K562 (cell line): ENCODE measurements around the gene MRPL10. TPM values are rescaled to one million over a fixed set of nuclear protein-coding genes. Genes with fewer than 3 reads are reported as not detected.

Experiments used
- ATAC-seq: fragments of 200-7000 bp; cut with Tn5 transposase; 3 replicates; pipeline ENCODE4 v1.9.1; 2020; ENCODE audit warnings: moderate library complexity
- BruUV-seq: library from RNA; stranded (reverse); fragments of 400-500 nt; replicated peaks from 2 replicates; lab custom pipeline; 2021; lab: Mats Ljungman, UMichigan
- CTCF ChIA-PET: fragments of 300-600 bp; formaldehyde crosslinking; extraction: SDS; loops from one replicate; lab custom pipeline; 2021; ENCODE audit warnings: low intra/inter-chr PET ratio; lab: Yijun Ruan, JAX
- POLR2A ChIA-PET: fragments of 300-600, 350-650 bp; sonication (Branson Sonifier 250); formaldehyde crosslinking; extraction: SDS; loops from one replicate; lab custom pipeline; 2021; ENCODE audit warnings: antibody characterized with exemption, inconsistent platforms; lab: Yijun Ruan, JAX
- DNase-seq, 4 experiments: peaks; one replicate each; pipeline versions ENCODE4 v3.0.0 to v3.0.0-alpha.2; 2011 to 2018; ENCODE audit warnings: low spot score in 3 of 4, mixed read lengths in 3 of 4; ENCODE audit errors: extremely low read depth in 1 of 4
- FAIRE-seq: peaks from 2 replicates; lab custom pipeline; 2011; peaks lifted over from hg19 to GRCh38; lab: Jason Lieb, UNC
- H2AFZ ChIP-seq: 2 replicates; pipeline ENCODE4 v1.6.0; 2011; ENCODE audit warnings: low read depth, low read length, control low read depth, inconsistent platforms
- H3K27ac ChIP-seq: fragments of 200-600 bp; 3 replicates; pipeline ENCODE4 v1.8.0; 2011; ENCODE audit warnings: low read depth, mild to moderate bottlenecking, control low read depth, inconsistent platforms, low read length, moderate library complexity, mixed read lengths; ENCODE audit errors: extremely low read depth
- H3K27me3 ChIP-seq, 2 experiments: fragments of 300-600 bp in 1 of 2; 2 replicates in 1 of 2; 3 replicates in 1 of 2; pipeline versions ENCODE4 v1.6.0 to v1.8.0; 2011; ENCODE audit warnings: inconsistent platforms in 2 of 2, low read length in 2 of 2, mild to moderate bottlenecking in 1 of 2, mixed read lengths in 1 of 2, moderate library complexity in 1 of 2; ENCODE audit not compliant: control insufficient read depth in 2 of 2, insufficient read depth in 2 of 2
- H3K36me3 ChIP-seq: fragments of 300-600 bp; 3 replicates; pipeline ENCODE4 v1.8.0; 2011; ENCODE audit warnings: mild to moderate bottlenecking, low read length, inconsistent platforms; ENCODE audit not compliant: control insufficient read depth, insufficient read depth
- H3K4me1 ChIP-seq, 2 experiments: fragments of 200-600 bp in 1 of 2; replicated peaks in 1 of 2; 2 replicates in 1 of 2; 3 replicates in 1 of 2; pipeline versions ENCODE4 v1.5.1 to v1.8.0; 2011; ENCODE audit warnings: inconsistent platforms in 2 of 2, low read length in 2 of 2, mild to moderate bottlenecking in 1 of 2, mixed read lengths in 1 of 2, moderate library complexity in 1 of 2; ENCODE audit not compliant: control insufficient read depth in 2 of 2, insufficient read depth in 2 of 2
- H3K4me2 ChIP-seq: 2 replicates; pipeline ENCODE4 v1.6.1; 2011; ENCODE audit warnings: low read length, control low read depth, inconsistent platforms, mixed read lengths; ENCODE audit not compliant: insufficient read depth
- H3K4me3 ChIP-seq: fragments of 200-600 bp; sonication (generic), shearing (Covaris generic); 2 replicates; pipeline ENCODE4 v1.5.1; 2016; ENCODE audit warnings: control low read depth, inconsistent platforms
- H3K79me2 ChIP-seq: fragments of 200-600 bp; 3 replicates; pipeline ENCODE4 v1.8.0; 2011; ENCODE audit warnings: low read length, inconsistent platforms; ENCODE audit not compliant: control insufficient read depth, insufficient read depth
- H3K9ac ChIP-seq, 2 experiments: 2 replicates each; pipeline versions ENCODE4 v1.6.0 to v1.6.1; 2011; ENCODE audit warnings: low read depth in 2 of 2, low read length in 2 of 2, control low read depth in 1 of 2, inconsistent platforms in 1 of 2, mild to moderate bottlenecking in 1 of 2, mixed read lengths in 1 of 2; ENCODE audit not compliant: insufficient read depth in 1 of 2
- H3K9me1 ChIP-seq: one replicate; pipeline ENCODE4 v1.6.0; 2011; ENCODE audit warnings: inconsistent platforms, mild to moderate bottlenecking, low read length, moderate library complexity; ENCODE audit not compliant: control insufficient read depth, insufficient read depth
- H3K9me3 ChIP-seq: replicated peaks from 2 replicates; pipeline ENCODE4 v1.5.1; 2011; ENCODE audit warnings: low read depth, low read length, inconsistent platforms; ENCODE audit not compliant: control insufficient read depth, insufficient read depth
- H4K20me1 ChIP-seq: replicated peaks from 2 replicates; pipeline ENCODE4 v1.6.1; 2011; ENCODE audit warnings: low read length, inconsistent platforms, mixed read lengths; ENCODE audit not compliant: control insufficient read depth, insufficient read depth
- E2F6 ChIP-seq, 2 experiments: IDR thresholded peaks; 2 replicates each; pipeline ENCODE4 v1.6.1; 2011; ENCODE audit warnings: borderline replicate concordance in 1 of 2, control low read depth in 1 of 2, low read depth in 1 of 2, low read length in 1 of 2, mild to moderate bottlenecking in 1 of 2, mixed read lengths in 1 of 2, moderate library complexity in 1 of 2; ENCODE audit not compliant: insufficient read depth in 1 of 2, insufficient read length in 1 of 2, poor library complexity in 1 of 2, severe bottlenecking in 1 of 2; ENCODE audit errors: extremely low read depth in 1 of 2
- EHMT2 ChIP-seq: fragments of 450-650 bp; IDR thresholded peaks from 2 replicates; pipeline ENCODE4 v1.6.1; 2018; ENCODE audit warnings: antibody characterized with exemption
- PTTG1 ChIP-seq: fragments of 450-650 bp; IDR thresholded peaks from 2 replicates; pipeline ENCODE4 v1.6.1; 2016; ENCODE audit warnings: low read depth, mild to moderate bottlenecking, missing genetic modification characterization, missing compliant biosample characterization
- RUNX1 ChIP-seq: sonication (generic); IDR thresholded peaks from 2 replicates; pipeline ENCODE4 v1.6.1; 2016; ENCODE audit warnings: antibody characterized with exemption, low read depth
- TCF7L2 ChIP-seq: fragments of 150-350 bp; IDR thresholded peaks from 2 replicates; pipeline ENCODE4 v1.6.1; 2016; ENCODE audit warnings: low read depth, mild to moderate bottlenecking, low read length, moderate library complexity
- TSC22D4 ChIP-seq: fragments of 450-650 bp; IDR thresholded peaks from 2 replicates; pipeline ENCODE4 v1.6.1; 2016; ENCODE audit warnings: missing genetic modification characterization, missing biosample characterization, control low read depth
- WHSC1 ChIP-seq: IDR thresholded peaks from one replicate; pipeline ENCODE4 v1.6.1; 2012; ENCODE audit warnings: low read length, control low read depth, inconsistent platforms
- ZBTB5 ChIP-seq: fragments of 450-650 bp; IDR thresholded peaks from 2 replicates; pipeline ENCODE4 v1.6.1; 2017; ENCODE audit warnings: antibody characterized with exemption
- ZKSCAN8 ChIP-seq: fragments of 200-800 bp; sonication (Bioruptor generic); IDR thresholded peaks from 2 replicates; pipeline ENCODE4 v1.6.1; 2016; ENCODE audit warnings: missing genetic modification characterization, missing compliant biosample characterization
- ZNF592 ChIP-seq: fragments of 450-650 bp; IDR thresholded peaks from 2 replicates; pipeline ENCODE4 v1.6.1; 2017; ENCODE audit warnings: antibody characterized with exemption, mild to moderate bottlenecking
- ZNF77 ChIP-seq: fragments of 250-450 bp; sonication (Bioruptor Pico); IDR thresholded peaks from 2 replicates; pipeline ENCODE4 v1.5.0; 2020
- ZNF780A ChIP-seq: fragments of 250-450 bp; sonication (Bioruptor Pico); IDR thresholded peaks from 2 replicates; pipeline ENCODE4 v1.5.0; 2021; ENCODE audit warnings: mild to moderate bottlenecking
- WGBS: fragments of 100-300 bp; shearing (Covaris generic); methylation state at CpG from one replicate; pipeline ENCODE4 v1.1.6; 2016; ENCODE audit warnings: low coverage, mixed read lengths; ENCODE audit not compliant: insufficient coverage; ENCODE audit errors: missing lambda C conversion rate; 5-methylcytosine and 5-hydroxymethylcytosine counted together
- in situ Hi-C: fragments of 300-500 bp; cut with MboI; formaldehyde crosslinking; loops from 4 replicates; pipeline ENCODE4 v1.15.0; 2018; ENCODE audit warnings: inconsistent platforms, mixed read lengths
- intact Hi-C: fragments of 100-400 bp; cut with micrococcal nuclease; formaldehyde crosslinking; loops from 2 replicates; pipeline ENCODE4 v1.14.2; 2022
- polyA plus RNA-seq, 8 experiments: library from polyadenylated mRNA; depleted of rRNA in 4 of 8; stranded (reverse) in 5 of 8; unstranded in 3 of 8; fragments of >200 nt; fragmentation: Nextera tagmentation in 2 of 8; fragmentation: Illumina TruSeq in 1 of 8; extraction: Ambion mirVana in 2 of 8; extraction: Trizol in 1 of 8; gene quantifications; 2 replicates each; pipeline versions ENCODE4 v1.2.1 to v1.2.3, GENCODE V29; 2011 to 2014; ENCODE audit warnings: inconsistent platforms in 1 of 8, missing spikeins in 1 of 8
- total RNA-seq, 7 experiments: library from RNA; depleted of rRNA in 6 of 7; stranded (reverse); fragments of >200 nt in 6 of 7; fragmentation: Illumina TruSeq in 2 of 7; extraction: Trizol in 2 of 7; gene quantifications; 2 replicates each; pipeline versions ENCODE4 v1.2.1 to v1.2.3, GENCODE V29; 2011 to 2021; ENCODE audit warnings: low replicate concordance in 1 of 7

MRPL10 gene
- total and polyA plus RNA-seq, 9 of the 15 experiments (the other 6 are each of a cell fraction or from before 2014, with no cell fraction given) = 27.8 to 105 (median 67.3) TPM

GRCh38 chr17:47850692-47851573 lies 19.6 kb upstream of the MRPL10 start, which contains the start of gene SP6:
TSS of gene SP6 (minus strand) at chr17:47851163. CDS start at chr17:47848429, 2,734 bp downstream.
- peak within 1 kb of the TSS; percentile 43 for H3K4me3 ChIP-seq
- FAIRE-seq (peak; percentile 77), ATAC-seq (peak; percentile 94), DNase-seq (peak; percentile 89 to 93 (median 92))
- POLR2A ChIA-PET = interaction anchor here (0.6 to 2.2 kb wide), 9 partner anchors 9 to 132 kb away, joined by 3 to 10 read pairs (median 3); partner anchors contain the start of gene SP2
- 4% methylated on average over 44 of the region's 71 CpGs for WGBS
- no peaks in the 10 kb centered on the region for H3K9me1 ChIP-seq
- peak within 1 kb of the TSS; percentile 79 for H2AFZ ChIP-seq
- H3K4me2 ChIP-seq = peak within 1 kb of the TSS; percentile 86
- no peaks in the 10 kb centered on the region; the same call in 2 of the 3 replicates for H3K36me3 ChIP-seq
- peak within 1 kb of the TSS; percentile 65 for H3K27ac ChIP-seq
- in situ Hi-C loops = no loop called here
- CTCF ChIA-PET = interaction anchor here (1.6 kb wide), 1 partner anchor 39 kb away, joined by 11 read pairs; no protein-coding TSS in a partner anchor
- peaks cover 33 to 45% of the 10 kb centered on the region in 2 experiments; a peak in 4 of 5 replicates for H3K4me1 ChIP-seq
- peaks cover 18% of the 10 kb centered on the region for H3K79me2 ChIP-seq
- no peaks in the 10 kb centered on the region for H3K9me3 ChIP-seq
- H3K9ac ChIP-seq = peak within 1 kb of the TSS; percentile 68 to 92
- BruUV-seq = TSS peak; percentile 53
- intact Hi-C loops = no loop called here
- peaks cover 0 to 2% of the 10 kb centered on the region in 2 experiments; a peak in 1 of 5 replicates for H3K27me3 ChIP-seq
- H4K20me1 ChIP-seq = no peaks in the 10 kb centered on the region
- TF ChIP-seq EHMT2 (no peak), ZKSCAN8 (CRISPR knock-in tag) (no peak), TSC22D4 (no peak), E2F6 (IDR thresholded peaks at IDR 0.05; ENCODE audit: borderline replicate concordance in 1 of 2, extremely low read depth in 1 of 2, insufficient read depth in 1 of 2, insufficient read length in 1 of 2, low read depth in 1 of 2, low read length in 1 of 2, poor library complexity in 1 of 2, severe bottlenecking in 1 of 2) (peak in 1 of 2 experiments; percentile 78), TCF7L2 (no peak), ZNF780A (no peak), ZBTB5 (no peak), ZNF592 (0 out of 2 replicates have a peak, but pooled peaks have one; percentile 60), PTTG1 (tag) (no peak), RUNX1 (no peak), WHSC1 (no peak), ZNF77 (CRISPR knock-in tag) (no peak)
